MCF 10A (cell line): ENCODE measurements around the gene DOC2A. TPM values are rescaled to one million over a fixed set of nuclear protein-coding genes. Genes with fewer than 3 reads are reported as not detected.

Experiments
- BruUV-seq: library from RNA; stranded (reverse); fragments of 400-500 nt; replicated peaks from 2 replicates; lab custom pipeline; 2021; lab: Mats Ljungman, UMichigan
- CTCF ChIA-PET: fragments of 300-600 bp; sonication (Branson Sonifier 250); formaldehyde crosslinking; extraction: SDS; loops from one replicate; lab custom pipeline; 2021; ENCODE audit warnings: antibody characterized with exemption, inconsistent platforms; lab: Yijun Ruan, JAX
- POLR2A ChIA-PET: fragments of 300-600, 350-650 bp; sonication (Branson Sonifier 250); formaldehyde crosslinking; extraction: SDS; loops from one replicate; lab custom pipeline; 2020; ENCODE audit warnings: antibody characterized with exemption, inconsistent platforms; lab: Yijun Ruan, JAX
- DNase-seq: peaks from one replicate; pipeline ENCODE4 v3.0.0-alpha.2; 2018; ENCODE audit not compliant: unreplicated experiment
- H3K27ac Mint-ChIP-seq: one replicate; pipeline ENCODE4 v1.8.0; 2022; ENCODE audit warnings: mild to moderate bottlenecking, low read depth, mixed read lengths; ENCODE audit not compliant: unreplicated experiment
- H3K27me3 Mint-ChIP-seq: one replicate; pipeline ENCODE4 v1.8.0; 2022; ENCODE audit warnings: mixed read lengths; ENCODE audit not compliant: insufficient read depth, unreplicated experiment
- H3K36me3 Mint-ChIP-seq: one replicate; pipeline ENCODE4 v1.8.0; 2022; ENCODE audit warnings: mild to moderate bottlenecking, moderate library complexity, mixed read lengths; ENCODE audit not compliant: insufficient read depth, unreplicated experiment
- H3K4me1 Mint-ChIP-seq: one replicate; pipeline ENCODE4 v1.8.0; 2022; ENCODE audit warnings: mixed read lengths; ENCODE audit not compliant: insufficient read depth, unreplicated experiment
- H3K4me3 Mint-ChIP-seq: one replicate; pipeline ENCODE4 v1.8.0; 2022; ENCODE audit warnings: mild to moderate bottlenecking, moderate library complexity, mixed read lengths; ENCODE audit not compliant: unreplicated experiment
- H3K9me3 Mint-ChIP-seq: one replicate; pipeline ENCODE4 v1.8.0; 2022; ENCODE audit warnings: mixed read lengths; ENCODE audit not compliant: unreplicated experiment
- intact Hi-C: fragments of 100-400 bp; cut with micrococcal nuclease; formaldehyde crosslinking; loops from 2 replicates; pipeline ENCODE4 v1.14.1; 2022
- total RNA-seq: library from RNA; stranded (reverse); gene quantifications from 2 replicates; pipeline ENCODE4 v1.2.3, GENCODE V29; 2022
- TF ChIP-seq, protein P1 (sequence below): fragments of 200-600 bp; IDR thresholded peaks from one replicate; pipeline ENCODE4 v1.8.0; 2022; ENCODE audit warnings: antibody characterized with exemption, mild to moderate bottlenecking; ENCODE audit not compliant: unreplicated experiment

The DOC2A gene
- total RNA-seq, 1 experiment from 2014 or later: 1.2 TPM

DNA sequence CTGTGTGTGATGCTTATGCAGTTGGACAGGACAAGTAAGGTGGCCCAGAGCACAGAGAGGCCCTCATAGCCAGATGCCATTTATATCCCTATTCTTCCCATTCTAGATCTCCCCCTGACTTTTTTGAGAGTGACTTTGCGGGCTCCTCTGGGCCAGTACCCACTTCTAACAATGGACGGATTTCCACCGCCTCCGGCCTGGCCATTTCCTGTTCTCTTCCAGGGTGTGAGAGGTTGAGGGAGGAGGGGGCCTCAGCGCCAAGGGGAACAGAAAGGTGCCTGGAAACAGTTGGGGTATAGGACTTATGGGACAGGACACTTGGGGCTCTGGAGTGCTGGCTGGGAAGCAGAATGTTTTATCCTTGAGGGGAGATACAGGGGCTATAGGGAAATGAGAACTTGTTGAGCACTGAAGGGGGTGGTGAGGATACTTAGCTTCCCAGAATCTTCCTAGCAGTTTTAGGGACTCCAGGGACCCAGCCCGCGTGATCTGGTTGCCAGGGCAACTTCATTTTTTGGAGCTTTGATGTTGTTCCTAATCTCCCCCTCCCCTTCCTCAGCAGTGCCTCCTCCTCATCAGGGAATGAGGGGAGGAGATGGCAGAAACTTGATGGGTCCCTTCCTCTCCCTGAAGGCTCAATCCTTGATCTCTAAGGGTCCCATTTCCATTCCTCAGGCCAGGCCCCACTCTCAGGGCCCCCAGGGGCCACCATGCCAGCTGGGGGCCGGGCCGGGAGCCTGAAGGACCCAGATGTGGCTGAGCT lies 33.6 kb downstream of the DOC2A start:
- peaks cover 27% of the 10 kb centered on the region for H3K4me1 Mint-ChIP-seq
- H3K4me3 Mint-ChIP-seq: no peak overlapping the region
- BruUV-seq: no TSS peak
- no peaks in the 10 kb centered on the region for H3K27me3 Mint-ChIP-seq
- no peaks in the 10 kb centered on the region for H3K9me3 Mint-ChIP-seq
- intact Hi-C loops: no loop called here
- TF ChIP-seq, protein P1, sequence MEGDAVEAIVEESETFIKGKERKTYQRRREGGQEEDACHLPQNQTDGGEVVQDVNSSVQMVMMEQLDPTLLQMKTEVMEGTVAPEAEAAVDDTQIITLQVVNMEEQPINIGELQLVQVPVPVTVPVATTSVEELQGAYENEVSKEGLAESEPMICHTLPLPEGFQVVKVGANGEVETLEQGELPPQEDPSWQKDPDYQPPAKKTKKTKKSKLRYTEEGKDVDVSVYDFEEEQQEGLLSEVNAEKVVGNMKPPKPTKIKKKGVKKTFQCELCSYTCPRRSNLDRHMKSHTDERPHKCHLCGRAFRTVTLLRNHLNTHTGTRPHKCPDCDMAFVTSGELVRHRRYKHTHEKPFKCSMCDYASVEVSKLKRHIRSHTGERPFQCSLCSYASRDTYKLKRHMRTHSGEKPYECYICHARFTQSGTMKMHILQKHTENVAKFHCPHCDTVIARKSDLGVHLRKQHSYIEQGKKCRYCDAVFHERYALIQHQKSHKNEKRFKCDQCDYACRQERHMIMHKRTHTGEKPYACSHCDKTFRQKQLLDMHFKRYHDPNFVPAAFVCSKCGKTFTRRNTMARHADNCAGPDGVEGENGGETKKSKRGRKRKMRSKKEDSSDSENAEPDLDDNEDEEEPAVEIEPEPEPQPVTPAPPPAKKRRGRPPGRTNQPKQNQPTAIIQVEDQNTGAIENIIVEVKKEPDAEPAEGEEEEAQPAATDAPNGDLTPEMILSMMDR: no peak
- POLR2A ChIA-PET: interaction anchor here (2.2 to 5.8 kb wide), 4 partner anchors 8 to 51 kb away, joined by 7 to 75 read pairs (median 46); partner anchors contain the start of genes HIRIP3, INO80E, KCTD13 and TMEM219
- CTCF ChIA-PET: interaction anchor here (0.7 to 1.0 kb wide), 2 partner anchors 15 to 255 kb away, joined by 3 read pairs; no protein-coding TSS in a partner anchor
- no peak for DNase-seq
- peaks cover 50% of the 10 kb centered on the region for H3K36me3 Mint-ChIP-seq
- H3K27ac Mint-ChIP-seq: no peak overlapping the region

DNA sequence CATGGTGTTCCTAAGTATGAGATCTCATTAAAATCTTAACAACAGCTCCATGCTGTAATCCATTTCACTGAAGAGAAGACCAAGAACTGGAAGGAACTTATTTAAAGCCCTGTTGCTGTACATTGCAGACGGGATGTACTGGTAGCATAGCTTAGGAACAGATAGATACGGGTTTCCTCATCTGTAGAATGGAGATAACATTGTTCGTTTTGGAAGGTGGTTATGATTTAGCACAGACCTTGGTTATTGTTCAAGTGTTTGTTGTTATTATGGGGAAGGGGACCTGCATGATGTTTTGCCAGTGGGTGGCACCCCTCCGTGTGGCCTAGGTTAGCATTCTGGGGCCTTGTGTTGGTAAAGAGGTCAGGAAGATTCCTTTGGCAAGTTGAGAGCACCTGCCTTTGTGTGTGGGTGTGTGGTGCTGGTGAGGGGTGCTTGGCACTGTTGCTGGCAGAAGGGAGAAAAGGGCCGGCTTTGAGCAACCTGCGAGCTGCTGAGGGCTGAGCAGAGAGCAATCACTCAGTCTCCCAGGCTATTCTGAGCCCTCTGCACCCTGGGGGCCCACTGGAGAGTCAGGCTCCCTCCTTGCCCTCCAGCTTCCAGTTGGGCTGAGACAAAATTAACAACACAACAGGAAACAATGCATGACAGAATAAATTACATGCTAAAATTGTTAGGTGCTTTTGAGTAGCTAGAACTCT lies 34.9 kb downstream of the DOC2A start:
- Mint-ChIP-seq H3K4me3 (peak overlapping the region; percentile 96), H3K27me3 (no peaks in the 10 kb centered on the region), H3K36me3 (peaks cover 40% of the 10 kb centered on the region), H3K27ac (peak overlapping the region; percentile 98), H3K4me1 (peaks cover 27% of the 10 kb centered on the region), H3K9me3 (no peaks in the 10 kb centered on the region)
- TF ChIP-seq, protein P1: no peak
- no peak for DNase-seq
- CTCF ChIA-PET: interaction anchor here (0.6 to 1.6 kb wide), 9 partner anchors 8 to 275 kb away, joined by 3 to 5 read pairs (median 3); no protein-coding TSS in a partner anchor
- intact Hi-C loops: loop anchor here (2.0 kb wide), 2 partner anchors 49 to 113 kb away; partner anchors contain the start of genes CDIPT and KCTD13
- BruUV-seq: no TSS peak
- POLR2A ChIA-PET: interaction anchor here (0.6 to 5.8 kb wide), 11 partner anchors 9 to 225 kb away, joined by 3 to 75 read pairs (median 20); partner anchors contain the start of genes ASPHD1, HIRIP3, INO80E and KCTD13

- no TSS peak for BruUV-seq
- Mint-ChIP-seq H3K4me3 (peak overlapping the region; percentile 96), H3K27ac (peak overlapping the region; percentile 98), H3K27me3 (no peaks in the 10 kb centered on the region), H3K36me3 (peaks cover 40% of the 10 kb centered on the region), H3K4me1 (peaks cover 27% of the 10 kb centered on the region), H3K9me3 (no peaks in the 10 kb centered on the region)
- TF ChIP-seq, protein P1: no peak
- intact Hi-C loops: loop anchor here (2.0 kb wide), 2 partner anchors 48 to 112 kb away; partner anchors contain the start of genes CDIPT and KCTD13
- no peak for DNase-seq
- CTCF ChIA-PET: interaction anchor here (0.5 to 1.6 kb wide), 6 partner anchors 9 to 156 kb away, joined by 3 to 5 read pairs (median 4); no protein-coding TSS in a partner anchor
- POLR2A ChIA-PET: interaction anchor here (0.6 to 5.8 kb wide), 16 partner anchors 7 to 185 kb away, joined by 3 to 75 read pairs (median 4); partner anchors contain the start of genes ALDOA, ASPHD1, HIRIP3 and INO80E
Measured at GRCh38 chr16:29975134-29975538, 35.7 kb downstream of the DOC2A start.
